ENCODE data around the gene ASB2. TPM values are rescaled to one million over a fixed set of nuclear protein-coding genes. Genes with fewer than 3 reads are reported as not detected.

The ASB2 gene
- total and polyA plus RNA-seq, 2 of the 8 experiments (the other 6 are each of a cell fraction or from before 2014, with no cell fraction given) = 1.0 to 2.1 TPM

GRCh38 chr14:93996130-93996695 lies 19.8 kb upstream of the ASB2 start:
- Histone ChIP-seq H2BK20ac (ENCODE audit: low read length) (no peak overlapping the region), H3K9ac (replicated peaks in 1 of 4; ENCODE audit: extremely low read depth in 1 of 4, low read depth in 3 of 4, low read length in 3 of 4) (no peak overlapping the region), H3K79me1 (ENCODE audit: low read depth, low read length) (no peaks in the 10 kb centered on the region; the same call in 1 of the 2 replicates), H3K4ac (replicated peaks; ENCODE audit: insufficient read length, low read depth, low read length) (no peak overlapping the region), H2AFZ (ENCODE audit: low read length) (no peak overlapping the region), H2AK5ac (ENCODE audit: low read depth, low read length) (no peak overlapping the region), H4K5ac (ENCODE audit: insufficient read length, low read depth, low read length) (no peak overlapping the region), H3K4me3 (ENCODE audit: extremely low read depth in 1 of 4, insufficient read depth in 2 of 4, low read depth in 3 of 4, low read length in 4 of 4) (no peak overlapping the region), H2BK12ac (ENCODE audit: low read depth, low read length) (no peak overlapping the region), H3K56ac (replicated peaks; ENCODE audit: insufficient read length, low read depth, low read length) (no peak overlapping the region), H3K18ac (ENCODE audit: extremely low read depth, low read length) (peak overlapping the region; percentile 15; the same call in 1 of the 2 replicates), H2BK5ac (ENCODE audit: low read depth, low read length) (no peak overlapping the region), H3K4me1 (replicated peaks in 1 of 4; ENCODE audit: control insufficient read depth in 3 of 4, insufficient read depth in 4 of 4, low read length in 3 of 4) (peaks cover 0 to 6% (median 0%) of the 10 kb centered on the region in 4 experiments; a peak in 2 of 7 replicates), H3K14ac (ENCODE audit: insufficient read length) (no peak overlapping the region), H3K23me2 (ENCODE audit: low read depth, low read length) (no peaks in the 10 kb centered on the region), H3K79me2 (ENCODE audit: control insufficient read depth in 1 of 2, insufficient read depth in 2 of 2, low read length in 2 of 2) (no peaks in the 10 kb centered on the region), H3K27me3 (replicated peaks in 1 of 4; ENCODE audit: control insufficient read depth in 3 of 4, extremely low read depth in 1 of 4, insufficient read depth in 3 of 4, low read length in 3 of 4) (0 out of 7 replicates have a peak, but pooled peaks cover 0 to under 1% (median 0%) of the 10 kb centered on the region in 4 experiments), H3K27ac (ENCODE audit: low read depth, low read length) (no peak overlapping the region), H4K20me1 (replicated peaks in 1 of 2; ENCODE audit: control insufficient read depth in 1 of 2, insufficient read depth in 2 of 2, low read length in 2 of 2) (no peaks in the 10 kb centered on the region), H2BK120ac (replicated peaks; ENCODE audit: low read depth, low read length) (no peak overlapping the region), H3K23ac (ENCODE audit: insufficient read length) (no peak overlapping the region), H3K4me2 (ENCODE audit: insufficient read depth in 1 of 2, low read depth in 2 of 2, low read length in 2 of 2) (no peak overlapping the region), H4K8ac (ENCODE audit: extremely low read depth, insufficient read depth, low read length) (no peak overlapping the region), H2BK15ac (ENCODE audit: low read length) (peak overlapping the region; percentile 12; the same call in 1 of the 2 replicates), H3K36me3 (ENCODE audit: control insufficient read depth in 2 of 4, insufficient read depth in 4 of 4, low read length in 3 of 4) (no peaks in the 10 kb centered on the region), H4K91ac (replicated peaks; ENCODE audit: insufficient read length, low read length) (no peak overlapping the region), H3K9me3 (ENCODE audit: insufficient read depth in 2 of 2, low read depth in 1 of 2, low read length in 1 of 2) (no peaks in the 10 kb centered on the region)
- DNase-seq (ENCODE audit: low read depth in 1 of 2, low spot score in 2 of 2) = no peak
- WGBS, 2 experiments (ENCODE audit: extremely low coverage in 1 of 2, insufficient coverage in 1 of 2, insufficient read length in 1 of 2, insufficient replicate concordance in 2 of 2, low coverage in 1 of 2, low lambda C conversion rate in 2 of 2, missing lambda C conversion rate in 1 of 2) = 80% methylated on average over 7 of the region's 8 CpGs; no CpG with 5 or more reads in 1 of the 2 experiments
- CTCF ChIA-PET (ENCODE audit: partially characterized antibody) = interaction anchor here (0.6 to 20.5 kb wide), 8 partner anchors 8 to 189 kb away, joined by 3 to 484 read pairs (median 6); no protein-coding TSS in a partner anchor
- POLR2A ChIA-PET (ENCODE audit: partially characterized antibody) = no interaction called here
- peak; percentile 82; the same call in 1 of the 2 replicates for TF ChIP-seq FOSL1 (IDR thresholded peaks at IDR 0.05; ENCODE audit: insufficient read depth, low read depth, low read length)
- TF ChIP-seq CREB1 (IDR thresholded peaks at IDR 0.05) = no peak
- FAIRE-seq = no peak
